Activated B cell treated with CpG ODN at 0.5 μM for 24 hours (primary cell): ENCODE measurements around the gene SERF2. TPM values are rescaled to one million over a fixed set of nuclear protein-coding genes. Genes with fewer than 3 reads are reported as not detected.
A peak's percentile ranks its signal among the peaks of the same experiment; 100 is the strongest.
"Not testable (repeated sequence)": the region's sequence is repeated elsewhere in the genome, so short reads cannot be mapped to it uniquely, and the experiment has no call there.

Experiments used
- ATAC-seq: fragments of 200-7000 bp; cut with Tn5 transposase; one replicate; pipeline ENCODE4 v1.10.0; 2021; ENCODE audit warnings: low read depth, mild to moderate bottlenecking, moderate library complexity
- CTCF ChIA-PET: fragments of 350-600 bp; sonication (Branson Sonifier 250); formaldehyde crosslinking; loops from one replicate; lab custom pipeline; 2021; ENCODE audit warnings: antibody characterized with exemption; lab: Charles Lee
- POLR2A ChIA-PET: fragments of 350-600 bp; sonication (Branson Sonifier 250); formaldehyde crosslinking; loops from one replicate; lab custom pipeline; 2021; ENCODE audit warnings: antibody characterized with exemption; lab: Charles Lee
- DNase-seq: peaks from one replicate; pipeline ENCODE4 v3.0.0; 2022
- H3K27ac Mint-ChIP-seq: one replicate; pipeline ENCODE4 v1.8.0; 2020; ENCODE audit warnings: mixed read lengths
- H3K27me3 Mint-ChIP-seq: one replicate; pipeline ENCODE4 v1.8.0; 2021; ENCODE audit warnings: mixed read lengths
- H3K36me3 Mint-ChIP-seq: one replicate; pipeline ENCODE4 v1.8.0; 2021; ENCODE audit warnings: low read depth, mixed read lengths
- H3K4me1 Mint-ChIP-seq: one replicate; pipeline ENCODE4 v1.8.0; 2021; ENCODE audit warnings: mixed read lengths
- H3K4me3 Mint-ChIP-seq: one replicate; pipeline ENCODE4 v1.8.0; 2020; ENCODE audit warnings: mild to moderate bottlenecking, mixed read lengths
- H3K9me3 Mint-ChIP-seq: one replicate; pipeline ENCODE4 v1.8.0; 2020; ENCODE audit warnings: mixed read lengths
- intact Hi-C: fragments of 100-400 bp; cut with micrococcal nuclease; formaldehyde crosslinking; loops from one replicate; pipeline ENCODE4 v1.15.1; 2024
- total RNA-seq: library from RNA; stranded (reverse); gene quantifications from 2 replicates; pipeline ENCODE4 v1.2.3, GENCODE V29; 2022
- TF ChIP-seq, protein P1 (sequence below): fragments of 200-600 bp; IDR thresholded peaks from one replicate; pipeline ENCODE4 v1.8.0; 2022; ENCODE audit warnings: antibody characterized with exemption, mild to moderate bottlenecking

SERF2 gene
- total RNA-seq, 1 donor from 2014 or later: 601 TPM

DNA sequence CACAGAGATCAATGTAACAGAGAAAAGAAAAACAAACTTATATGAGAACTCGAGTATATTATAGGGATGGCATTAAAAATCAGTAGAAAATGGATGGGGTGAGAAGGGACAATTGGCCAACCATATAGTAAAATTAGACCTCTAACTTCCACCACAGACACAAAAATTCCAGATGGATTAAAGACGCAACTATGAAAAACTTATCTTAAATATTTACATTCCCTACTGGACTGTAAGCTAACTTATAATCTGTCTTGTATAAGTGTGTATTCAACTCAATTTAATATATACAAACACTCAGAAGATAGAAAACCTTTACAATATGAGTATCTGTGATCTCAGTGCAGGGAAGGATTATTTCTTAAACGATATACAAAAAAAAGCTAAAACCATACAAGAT, 29.4 kb downstream of the SERF2 start:
- DNase-seq (no peak), ATAC-seq (no peak)
- TF ChIP-seq, protein P1, sequence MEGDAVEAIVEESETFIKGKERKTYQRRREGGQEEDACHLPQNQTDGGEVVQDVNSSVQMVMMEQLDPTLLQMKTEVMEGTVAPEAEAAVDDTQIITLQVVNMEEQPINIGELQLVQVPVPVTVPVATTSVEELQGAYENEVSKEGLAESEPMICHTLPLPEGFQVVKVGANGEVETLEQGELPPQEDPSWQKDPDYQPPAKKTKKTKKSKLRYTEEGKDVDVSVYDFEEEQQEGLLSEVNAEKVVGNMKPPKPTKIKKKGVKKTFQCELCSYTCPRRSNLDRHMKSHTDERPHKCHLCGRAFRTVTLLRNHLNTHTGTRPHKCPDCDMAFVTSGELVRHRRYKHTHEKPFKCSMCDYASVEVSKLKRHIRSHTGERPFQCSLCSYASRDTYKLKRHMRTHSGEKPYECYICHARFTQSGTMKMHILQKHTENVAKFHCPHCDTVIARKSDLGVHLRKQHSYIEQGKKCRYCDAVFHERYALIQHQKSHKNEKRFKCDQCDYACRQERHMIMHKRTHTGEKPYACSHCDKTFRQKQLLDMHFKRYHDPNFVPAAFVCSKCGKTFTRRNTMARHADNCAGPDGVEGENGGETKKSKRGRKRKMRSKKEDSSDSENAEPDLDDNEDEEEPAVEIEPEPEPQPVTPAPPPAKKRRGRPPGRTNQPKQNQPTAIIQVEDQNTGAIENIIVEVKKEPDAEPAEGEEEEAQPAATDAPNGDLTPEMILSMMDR: no peak
- Mint-ChIP-seq H3K27ac (no peak overlapping the region), H3K9me3 (no peaks in the 10 kb centered on the region), H3K4me3 (no peak overlapping the region), H3K4me1 (peaks cover 41% of the 10 kb centered on the region), H3K27me3 (no peaks in the 10 kb centered on the region), H3K36me3 (peaks cover 37% of the 10 kb centered on the region)
- ChIA-PET POLR2A (interaction anchor here (0.7 to 2.6 kb wide), 5 partner anchors 13 to 278 kb away, joined by 3 to 11 read pairs (median 5); partner anchors contain the start of genes ELL3, HYPK and SERINC4), CTCF (no interaction called here)
- intact Hi-C loops: loop anchor here (10.0 kb wide), 1 partner anchor 307 kb away; the partner anchor contains the start of gene MAP1A

DNA sequence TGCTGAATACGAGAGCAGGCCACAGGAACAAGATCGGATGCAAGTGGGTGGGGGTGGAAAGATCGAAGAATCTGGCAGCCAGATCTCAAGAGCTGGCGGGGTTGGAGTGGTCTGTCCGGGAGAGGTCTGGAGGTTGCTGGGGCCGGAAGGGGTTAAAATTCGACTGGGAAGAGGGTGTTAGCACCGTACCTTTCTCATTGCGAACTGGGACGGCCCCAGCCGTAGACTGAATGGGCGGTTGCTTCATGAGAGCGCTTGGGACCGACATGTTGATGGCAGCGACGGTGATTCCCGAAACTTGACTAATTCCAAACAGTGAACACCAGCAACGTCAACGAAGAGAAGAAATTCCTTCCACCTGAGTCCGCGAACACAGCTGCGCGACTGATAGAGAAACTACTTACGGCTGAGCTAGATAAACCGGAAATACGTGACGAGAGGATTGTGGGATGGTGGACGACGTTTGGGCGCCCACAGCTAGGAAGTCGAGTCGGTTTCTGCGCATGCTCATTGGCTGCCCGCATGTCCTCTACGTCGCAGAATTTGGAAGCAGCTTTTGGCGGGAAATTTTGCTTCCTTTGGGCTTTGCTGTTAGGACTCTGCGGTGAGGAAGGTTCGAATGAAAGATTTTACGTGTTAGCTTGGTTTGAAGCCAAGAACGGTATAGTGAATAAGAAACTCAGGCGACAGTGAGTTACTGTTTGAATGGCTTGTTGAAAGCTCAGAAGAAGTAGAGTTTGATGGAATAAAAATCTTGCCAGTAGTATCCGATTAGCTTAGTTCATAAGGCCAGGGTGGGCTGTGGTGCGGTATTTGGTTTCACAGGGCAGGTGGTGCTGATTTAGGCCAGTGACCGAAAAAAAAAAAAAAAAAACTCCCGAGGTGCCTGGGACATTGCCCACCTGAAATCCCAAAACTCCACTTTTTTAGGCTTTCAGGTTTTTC, 32.5 kb downstream of the SERF2 start, which contains the start of gene MFAP1:
MFAP1 (minus strand) TSS at position 389 of the 945 bp plus-strand sequence; CDS start at position 268, 121 bp downstream.
- Mint-ChIP-seq H3K27ac (peak within 1 kb of the TSS; percentile 99), H3K9me3 (no peaks in the 10 kb centered on the region), H3K4me1 (peaks cover 62% of the 10 kb centered on the region), H3K27me3 (no peaks in the 10 kb centered on the region), H3K36me3 (peaks cover 16% of the 10 kb centered on the region), H3K4me3 (peak within 1 kb of the TSS; percentile 99)
- peak; percentile 72 for DNase-seq
- intact Hi-C loops: loop anchor here (1.0 to 10.0 kb wide), 6 partner anchors 15 to 310 kb away; partner anchors contain the start of genes HYPK, MAP1A, PDIA3 and SERF2
- ChIA-PET POLR2A (interaction anchor here (0.5 to 2.6 kb wide), 17 partner anchors 9 to 1779 kb away, joined by 3 to 52 read pairs (median 8); partner anchors contain the start of genes ELL3, HYPK, PDIA3 and SERF2), CTCF (interaction anchor here (0.8 to 1.5 kb wide), 5 partner anchors 16 to 54 kb away, joined by 3 to 8 read pairs (median 4); partner anchors contain the start of genes ELL3, HYPK and SERINC4)
- peak; percentile 86 for ATAC-seq
- TF ChIP-seq, protein P1: no peak

DNA sequence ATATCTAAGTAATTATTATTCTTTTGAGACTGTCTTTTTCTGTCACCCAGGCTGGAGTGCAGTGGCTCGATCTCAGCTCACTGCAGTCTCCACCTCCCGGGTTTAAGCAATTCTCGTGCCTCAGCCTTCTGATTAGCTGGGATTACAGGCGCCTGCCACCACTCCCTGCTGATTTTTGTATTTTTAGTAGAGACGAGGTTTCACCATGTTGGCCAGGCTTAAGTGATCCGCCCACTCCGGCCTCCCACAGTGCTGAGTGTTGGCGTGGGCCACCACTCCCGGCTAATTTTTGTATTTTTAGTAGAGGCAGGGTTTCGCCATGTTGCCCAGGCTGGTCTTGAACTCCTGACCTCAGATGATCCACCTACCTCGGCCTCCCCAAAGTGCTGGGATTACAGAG, 33.2 kb downstream of the SERF2 start:
- H3K27ac Mint-ChIP-seq: not testable (repeated sequence)

DNA sequence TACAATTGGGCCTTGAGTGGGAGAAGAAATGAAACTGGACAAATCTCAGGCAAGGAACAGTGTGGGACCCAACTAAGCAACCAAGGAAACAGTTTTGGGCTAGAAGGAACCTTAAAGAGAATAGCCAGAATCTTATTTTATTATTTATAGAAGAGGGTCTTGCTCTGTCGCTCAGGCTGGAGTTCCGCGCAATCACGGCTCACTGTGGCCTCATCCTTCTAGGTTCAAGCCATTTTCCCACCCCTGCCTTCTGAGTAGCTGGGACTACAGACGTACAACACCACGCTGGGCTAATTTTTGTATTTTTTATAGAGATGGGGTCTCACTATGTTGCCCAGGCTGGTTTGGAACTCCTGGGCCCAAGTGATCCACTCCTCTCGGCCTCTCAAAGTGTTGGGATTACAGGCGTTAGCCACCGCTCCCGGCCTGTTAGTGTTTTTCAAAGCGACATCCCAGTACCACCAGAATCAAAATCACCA, 33.9 kb downstream of the SERF2 start:
- Mint-ChIP-seq H3K4me1 (peaks cover 73% of the 10 kb centered on the region), H3K36me3 (peaks cover 17% of the 10 kb centered on the region), H3K27ac (peak overlapping the region; percentile 83), H3K9me3 (no peaks in the 10 kb centered on the region), H3K27me3 (no peaks in the 10 kb centered on the region), H3K4me3 (peak overlapping the region; percentile 89)
- TF ChIP-seq, protein P1: no peak
- ChIA-PET POLR2A (interaction anchor here (0.7 to 2.5 kb wide), 3 partner anchors 10 to 80 kb away, joined by 3 to 20 read pairs (median 5); partner anchors contain the start of genes ELL3 and PDIA3), CTCF (no interaction called here)
- intact Hi-C loops: loop anchor here (10.0 kb wide), 1 partner anchor 311 kb away; the partner anchor contains the start of gene MAP1A
- no peak for ATAC-seq
- DNase-seq: no peak

More for the DNA sequence above, 33.2 kb downstream of the SERF2 start:
- not testable (repeated sequence) for ATAC-seq, DNase-seq, H3K27me3 Mint-ChIP-seq, H3K9me3 Mint-ChIP-seq
- ChIA-PET CTCF (interaction anchor here (1.2 to 1.5 kb wide), 2 partner anchors 25 to 49 kb away, joined by 5 to 8 read pairs; partner anchors contain the start of genes ELL3, HYPK and SERINC4), POLR2A (interaction anchor here (0.6 to 2.6 kb wide), 11 partner anchors 10 to 602 kb away, joined by 3 to 52 read pairs (median 11); partner anchors contain the start of genes ELL3, GOLM2, HYPK and PDIA3)
- Mint-ChIP-seq H3K4me1 (peaks cover 67% of the 10 kb centered on the region), H3K36me3 (peaks cover 17% of the 10 kb centered on the region), H3K4me3 (peak overlapping the region; percentile 89)
- intact Hi-C loops: loop anchor here (2.0 to 10.0 kb wide), 2 partner anchors 25 to 311 kb away; partner anchors contain the start of genes HYPK, MAP1A and SERINC4
